HepG2 (cell line): Measurements from ENCODE around the gene ITGAE. TPM values are rescaled to one million over a fixed set of nuclear protein-coding genes. Genes with fewer than 3 reads are reported as not detected.

Experiments
- ATAC-seq: fragments of 200-7000 bp; cut with Tn5 transposase; 3 replicates; pipeline ENCODE4 v1.9.1; 2020; ENCODE audit warnings: mild to moderate bottlenecking, moderate library complexity
- Bru-seq: library from RNA; stranded (reverse); fragments of 400-500 nt; gene quantifications from one replicate; lab custom pipeline; 2021; lab: Mats Ljungman, UMichigan
- BruChase-seq, 2 experiments: library from RNA; stranded (reverse); fragments of 400-500 nt; gene quantifications; one replicate each; lab custom pipeline; 2021; lab: Mats Ljungman, UMichigan
- BruUV-seq: library from RNA; stranded (reverse); fragments of 400-500 nt; replicated peaks from 2 replicates; lab custom pipeline; 2021; lab: Mats Ljungman, UMichigan
- CTCF ChIA-PET: fragments of 300-600 bp; formaldehyde crosslinking; extraction: SDS; loops from one replicate; lab custom pipeline; 2021; ENCODE audit warnings: low total read pairs, inconsistent platforms, low intra/inter-chr PET ratio; lab: Yijun Ruan, JAX
- POLR2A ChIA-PET: fragments of 350-600 bp; sonication (Branson Sonifier 250); formaldehyde crosslinking; loops from one replicate; lab custom pipeline; 2020; ENCODE audit warnings: antibody characterized with exemption, inconsistent platforms; lab: Yijun Ruan, JAX
- DNase-seq: peaks from one replicate; pipeline ENCODE4 v3.0.0-alpha.2; 2015; ENCODE audit warnings: low spot score
- FAIRE-seq: peaks from 3 replicates; lab custom pipeline; 2011; peaks lifted over from hg19 to GRCh38; lab: Jason Lieb, UNC
- H2AFZ ChIP-seq: one replicate; pipeline ENCODE4 v1.6.1; 2011; ENCODE audit warnings: low read length, inconsistent platforms
- H3K27ac ChIP-seq: fragments of 300-600 bp; 3 replicates; pipeline ENCODE4 v1.8.0; 2011; ENCODE audit warnings: mixed run types, mild to moderate bottlenecking, mixed read lengths, low read length, inconsistent platforms; ENCODE audit not compliant: insufficient read depth; ENCODE audit errors: extremely low read length
- H3K27me3 ChIP-seq, 2 experiments: fragments of 200-600 bp in 1 of 2; 2 replicates in 1 of 2; 3 replicates in 1 of 2; pipeline versions ENCODE4 v1.6.0 to v1.8.0; 2011; ENCODE audit warnings: low read length in 2 of 2, mild to moderate bottlenecking in 2 of 2, moderate library complexity in 2 of 2, inconsistent platforms in 1 of 2; ENCODE audit not compliant: insufficient read depth in 2 of 2, control insufficient read depth in 1 of 2
- H3K36me3 ChIP-seq, 2 experiments: fragments of 200-600 bp in 1 of 2; replicated peaks in 1 of 2; 2 replicates in 1 of 2; 3 replicates in 1 of 2; pipeline versions ENCODE4 v1.5.1 to v1.8.0; 2011; ENCODE audit warnings: low read length in 2 of 2, inconsistent platforms in 1 of 2; ENCODE audit not compliant: insufficient read depth in 2 of 2, control insufficient read depth in 1 of 2
- H3K4me1 ChIP-seq: 2 replicates; pipeline ENCODE4 v1.5.1; 2012; ENCODE audit warnings: low read length, inconsistent platforms; ENCODE audit not compliant: insufficient read depth
- H3K4me2 ChIP-seq: 2 replicates; pipeline ENCODE4 v1.6.0; 2011; ENCODE audit warnings: low read depth, low read length, inconsistent platforms
- H3K4me3 ChIP-seq, 3 experiments: fragments of 200-600 bp in 1 of 3; sonication (generic), shearing (Covaris generic) in 1 of 3; replicated peaks in 1 of 3; 2 replicates each; pipeline ENCODE4 v1.5.1; 2011 to 2016; ENCODE audit warnings: low read length in 3 of 3, inconsistent platforms in 2 of 3, low read depth in 2 of 3, mild to moderate bottlenecking in 2 of 3, control low read depth in 1 of 3, mixed read lengths in 1 of 3; ENCODE audit not compliant: insufficient read depth in 1 of 3
- H3K79me2 ChIP-seq: one replicate; pipeline ENCODE4 v1.6.1; 2011; ENCODE audit warnings: low read length, inconsistent platforms; ENCODE audit not compliant: insufficient read depth
- H3K9ac ChIP-seq: 2 replicates; pipeline ENCODE4 v1.6.0; 2011; ENCODE audit warnings: mild to moderate bottlenecking, low read depth, low read length, inconsistent platforms; ENCODE audit not compliant: insufficient read depth
- H3K9me3 ChIP-seq: 2 replicates; pipeline ENCODE4 v1.5.1; 2012; ENCODE audit warnings: mild to moderate bottlenecking, low read length
- H4K20me1 ChIP-seq: 2 replicates; pipeline ENCODE4 v1.6.0; 2011; ENCODE audit warnings: inconsistent platforms, mild to moderate bottlenecking, low read length, moderate library complexity; ENCODE audit not compliant: insufficient read depth
- ARID4A ChIP-seq: sonication (generic); formaldehyde crosslinking; IDR thresholded peaks from 2 replicates; pipeline ENCODE4 v1.5.0; 2020; ENCODE audit warnings: mild to moderate bottlenecking, missing genetic modification reagents, borderline replicate concordance
- DNMT3B ChIP-seq: conservative IDR thresholded peaks from 2 replicates; pipeline ENCODE4 v1.6.1; 2016; ENCODE audit warnings: missing biosample characterization, control low read depth
- FOXC1 ChIP-seq: sonication (generic); formaldehyde crosslinking; IDR thresholded peaks from 2 replicates; pipeline ENCODE4 v1.8.0; 2022; ENCODE audit warnings: mild to moderate bottlenecking, missing genetic modification reagents, borderline replicate concordance
- IRF1 ChIP-seq: sonication (generic); formaldehyde crosslinking; IDR thresholded peaks from 2 replicates; pipeline ENCODE4 v1.4.0; 2020; ENCODE audit warnings: low read depth, mild to moderate bottlenecking, missing genetic modification reagents
- ZNF138 ChIP-seq: sonication (generic); formaldehyde crosslinking; IDR thresholded peaks from 2 replicates; pipeline ENCODE4 v1.5.0; 2020; ENCODE audit warnings: mild to moderate bottlenecking, low read depth, missing genetic modification reagents
- ZNF263 ChIP-seq: sonication (generic); formaldehyde crosslinking; IDR thresholded peaks from 2 replicates; pipeline ENCODE4 v1.4.0; 2020; ENCODE audit warnings: missing genetic modification reagents
- ZNF883 ChIP-seq: sonication (generic); formaldehyde crosslinking; IDR thresholded peaks from 2 replicates; pipeline ENCODE4 v1.5.1; 2020; ENCODE audit warnings: mild to moderate bottlenecking, missing genetic modification reagents; ENCODE audit errors: not compliant biosample characterization
- ZSCAN20 ChIP-seq: sonication (generic); formaldehyde crosslinking; IDR thresholded peaks from 2 replicates; pipeline ENCODE4 v1.4.0; 2020; ENCODE audit warnings: missing genetic modification reagents, mild to moderate bottlenecking, borderline replicate concordance
- ZSCAN5A ChIP-seq: sonication (generic); formaldehyde crosslinking; IDR thresholded peaks from 2 replicates; pipeline ENCODE4 v1.8.0; 2022; ENCODE audit warnings: mild to moderate bottlenecking, missing genetic modification reagents, borderline replicate concordance
- WGBS: methylation state at CpG from one replicate; pipeline ENCODE4 v1.1.6; 2017; ENCODE audit warnings: low lambda C conversion rate; 5-methylcytosine and 5-hydroxymethylcytosine counted together
- in situ Hi-C: cut with HindIII; loops from 2 replicates; pipeline ENCODE4 v1.10.0; 2017; ENCODE audit warnings: low pct_unique_long_range_greater_than_20kb; ENCODE audit not compliant: extremely low pct_ligation_motif_present
- intact Hi-C: fragments of 100-400 bp; cut with micrococcal nuclease; formaldehyde crosslinking; loops from one replicate; pipeline ENCODE4 v1.10.0; 2022; ENCODE audit not compliant: unreplicated experiment
- long read RNA-seq, 2 experiments: library from RNA in 1 of 2; library from polyadenylated mRNA in 1 of 2; stranded (forward) in 1 of 2; unstranded in 1 of 2; transcript quantifications; one replicate each; pipeline ENCODE4 v2.0.0, GENCODE V29; 2019 to 2022
- polyA minus RNA-seq, 3 experiments: library from RNA; depleted of rRNA, polyadenylated mRNA; stranded (reverse); fragments of >200 nt; gene quantifications; 2 replicates each; pipeline ENCODE4 v1.2.3, GENCODE V29; 2011; ENCODE audit warnings: low replicate concordance in 1 of 3
- polyA plus RNA-seq, 8 experiments: library from polyadenylated mRNA; depleted of rRNA in 3 of 8; stranded (reverse) in 7 of 8; unstranded in 1 of 8; fragments of >200 nt; fragmentation: Illumina TruSeq in 4 of 8; extraction: Trizol in 4 of 8; gene quantifications; 2 replicates each; pipeline versions ENCODE4 v1.2.1 to v1.2.3, GENCODE V29; 2011 to 2016; ENCODE audit warnings: low read depth in 4 of 8, missing spikeins in 1 of 8, mixed read lengths in 1 of 8; ENCODE audit not compliant: insufficient read depth in 1 of 8
- total RNA-seq, 5 experiments: library from RNA; depleted of rRNA; stranded (reverse); fragments of >200 nt; fragmentation: Illumina TruSeq; extraction: Trizol; gene quantifications; 2 replicates each; pipeline ENCODE4 v1.2.3, GENCODE V29; 2016; ENCODE audit warnings: low read depth in 1 of 5

Gene ITGAE
- total RNA-seq (2016; rRNA removed; fragmentation: Illumina TruSeq; extraction: Trizol) (49.0 and 56.3 TPM in 2 replicates), polyA plus RNA-seq (2011; rRNA removed) (38.2 and 42.3 TPM in 2 replicates), polyA minus RNA-seq (2011; rRNA and poly(A)+ RNA removed; ENCODE audit: low replicate concordance) (7.6 and 11.0 TPM in 2 replicates), Bru-seq, nascent RNA (percentile 39 among the genes with signal in this experiment), BruChase-seq, experiment 1, labeled RNA remaining after a 6-hour chase (percentile 38 among the genes with signal in this experiment), BruChase-seq, experiment 2, labeled RNA remaining after a 2-hour chase (percentile 35 among the genes with signal in this experiment)
- 99.2 and 118 TPM in 2 replicates for total RNA-seq (2016; cell fraction: cytosol; rRNA removed; fragmentation: Illumina TruSeq; extraction: Trizol; ENCODE audit: low read depth)
- 54.9 and 56.5 TPM in 2 replicates for total RNA-seq (2016; cell fraction: insoluble cytoplasmic fraction; rRNA removed; fragmentation: Illumina TruSeq; extraction: Trizol)
- 121 and 124 TPM in 2 replicates for total RNA-seq (2016; cell fraction: membrane; rRNA removed; fragmentation: Illumina TruSeq; extraction: Trizol)
- 18.5 and 22.4 TPM in 2 replicates for total RNA-seq (2016; cell fraction: nucleus; rRNA removed; fragmentation: Illumina TruSeq; extraction: Trizol)
- 28.2 and 31.0 TPM in 2 replicates for polyA plus RNA-seq (2011; cell fraction: cytosol; rRNA removed)
- polyA plus RNA-seq (2011; cell fraction: nucleus; rRNA removed), result 13.3 and 15.2 TPM in 2 replicates
- polyA plus RNA-seq (2012), result 19.1 and 24.6 TPM in 2 replicates
- polyA plus RNA-seq (2016; cell fraction: cytosol; fragmentation: Illumina TruSeq; extraction: Trizol; ENCODE audit: low read depth), result 110 and 139 TPM in 2 replicates
- polyA plus RNA-seq (2016; cell fraction: insoluble cytoplasmic fraction; fragmentation: Illumina TruSeq; extraction: Trizol; ENCODE audit: low read depth), result 46.7 and 46.9 TPM in 2 replicates
- polyA plus RNA-seq (2016; cell fraction: membrane; fragmentation: Illumina TruSeq; extraction: Trizol; ENCODE audit: low read depth), result 90.3 and 104 TPM in 2 replicates
- polyA plus RNA-seq (2016; cell fraction: nucleus; fragmentation: Illumina TruSeq; extraction: Trizol; ENCODE audit: insufficient read depth, low read depth), result 36.8 and 38.1 TPM in 2 replicates
- 2.8 and 3.8 TPM in 2 replicates for polyA minus RNA-seq (2011; cell fraction: cytosol; rRNA and poly(A)+ RNA removed)
- polyA minus RNA-seq (2011; cell fraction: nucleus; rRNA and poly(A)+ RNA removed), result 11.7 and 12.6 TPM in 2 replicates
- long read RNA-seq, experiment 1, transcript ITGAE-207 (4 exons, 672 nt), result major isoform, 31 of 35 reads
- long read RNA-seq, experiment 1, partial matches to known transcripts, result 2 of 35 reads
- long read RNA-seq, experiment 1, other reads (novel, unspliced or antisense), result 0 of 35 reads
- long read RNA-seq, experiment 2, transcript ITGAE-207 (4 exons, 672 nt), result major isoform, 23 of 36 reads
- long read RNA-seq, experiment 2, partial matches to known transcripts, result 1 of 36 reads
- long read RNA-seq, experiment 2, other reads (novel, unspliced or antisense), result 5 of 36 reads

GRCh38 chr17:3800362-3801271 lies at the start of gene ITGAE:
Gene ITGAE (minus strand): TSS chr17:3801188. CDS start chr17:3801144, 44 bp downstream.
- Histone ChIP-seq H3K79me2 (no peaks in the 10 kb centered on the region), H3K27me3 (no peaks in the 10 kb centered on the region), H4K20me1 (no peaks in the 10 kb centered on the region), H3K4me3 (no peak within 1 kb of the TSS), H3K27ac (peak within 1 kb of the TSS; percentile 98), H2AFZ (no peak within 1 kb of the TSS), H3K36me3 (no peaks in the 10 kb centered on the region), H3K9me3 (no peaks in the 10 kb centered on the region), H3K9ac (peak within 1 kb of the TSS; percentile 76), H3K4me1 (peaks cover 93% of the 10 kb centered on the region), H3K4me2 (peak within 1 kb of the TSS; percentile 74)
- FAIRE-seq (no peak), DNase-seq (no peak), ATAC-seq (no peak)
- CTCF ChIA-PET, result no interaction called here
- intact Hi-C loops, result no loop called here
- 84% methylated on average over 10 of the region's 17 CpGs for WGBS
- no TSS peak for BruUV-seq
- POLR2A ChIA-PET, result interaction anchor here (1.0 kb wide), 1 partner anchor 28 kb away, joined by 4 read pairs; no protein-coding TSS in a partner anchor
- in situ Hi-C loops, result no loop called here
- TF ChIP-seq IRF1 (CRISPR knock-in tag) (no peak), ARID4A (no peak), ZSCAN5A (CRISPR knock-in tag) (no peak), ZNF883 (CRISPR knock-in tag) (peak; percentile 73), ZNF263 (CRISPR knock-in tag) (no peak), DNMT3B (no peak), FOXC1 (no peak), ZNF138 (CRISPR knock-in tag) (no peak), ZSCAN20 (CRISPR knock-in tag) (no peak)
